Thyroid gland (tissue), 4 donors: ENCODE data around the gene GLIS2.

Experiments
- CTCF ChIP-seq, 6 experiments: fragments of 200-600 bp in 3 of 6; fragments of 450-650 bp in 3 of 6; sonication (generic) in 3 of 6; IDR thresholded peaks; one replicate each; pipeline ENCODE4 v1.5.1; 2016 to 2019; ENCODE audit warnings: antibody characterized with exemption in 6 of 6, mild to moderate bottlenecking in 2 of 6, inconsistent platforms in 1 of 6, moderate library complexity in 1 of 6
- POLR2A ChIP-seq, 2 donors: fragments of 450-650 bp; IDR thresholded peaks; one replicate each; pipeline ENCODE4 v1.6.1; 2017; ENCODE audit warnings: antibody characterized with exemption in 2 of 2, mild to moderate bottlenecking in 2 of 2, moderate library complexity in 1 of 2

GRCh38 chr16:4303973-4304372 is 11.9 kb upstream of the GLIS2 start:
- TF ChIP-seq CTCF (IDR thresholded peaks at IDR 0.05), result no peak
- TF ChIP-seq POLR2A (IDR thresholded peaks at IDR 0.05), result no peak
